Esophagus muscularis mucosa (tissue), 4 donors: ENCODE measurements around the gene CFL1. TPM values are rescaled to one million over a fixed set of nuclear protein-coding genes. Genes with fewer than 3 reads are reported as not detected.
A peak's percentile ranks its signal among the peaks of the same experiment; 100 is the strongest.

Experiments used
- DNase-seq: peaks from one replicate; pipeline ENCODE4 v3.0.0-alpha.2; 2017; ENCODE audit errors: extremely low spot score
- H3K27ac ChIP-seq, 4 donors: fragments of 200-600 bp; sonication (generic); replicated peaks in 1 of 4; 1 replicate in 3 of 4; 2 replicates in 1 of 4; pipeline ENCODE4 v1.5.1; 2016 to 2019; ENCODE audit warnings: mild to moderate bottlenecking in 1 of 4
- H3K27me3 ChIP-seq, 4 donors: fragments of 200-600 bp; sonication (generic); one replicate each; pipeline versions ENCODE4 v1.5.1 to v1.6.0; 2016 to 2019
- H3K36me3 ChIP-seq, 4 donors: fragments of 200-600 bp; sonication (generic); one replicate each; pipeline ENCODE4 v1.5.1; 2016 to 2019
- H3K4me1 ChIP-seq, 4 donors: fragments of 200-600 bp; sonication (generic); one replicate each; pipeline ENCODE4 v1.5.1; 2016 to 2019
- H3K4me3 ChIP-seq, 4 donors: fragments of 200-600 bp; sonication (generic); 1 replicate in 2 of 4; 2 replicates in 2 of 4; pipeline ENCODE4 v1.5.1; 2016 to 2019; ENCODE audit warnings: mild to moderate bottlenecking in 4 of 4, moderate library complexity in 1 of 4
- H3K9me3 ChIP-seq, 4 donors: fragments of 200-600 bp; sonication (generic); 1 replicate in 3 of 4; 2 replicates in 1 of 4; pipeline ENCODE4 v1.5.1; 2016 to 2019
- CTCF ChIP-seq, 3 experiments: fragments of 200-600 bp in 2 of 3; fragments of 450-650 bp in 1 of 3; sonication (generic) in 2 of 3; IDR thresholded peaks; one replicate each; pipeline ENCODE4 v1.5.1; 2017 to 2019; ENCODE audit warnings: antibody characterized with exemption in 3 of 3, mild to moderate bottlenecking in 2 of 3, moderate library complexity in 1 of 3
- EP300 ChIP-seq: sonication (generic); formaldehyde crosslinking; IDR thresholded peaks from one replicate; pipeline ENCODE4 v1.6.1; 2017; ENCODE audit warnings: antibody characterized with exemption
- POLR2A ChIP-seq: fragments of 450-650 bp; IDR thresholded peaks from one replicate; pipeline ENCODE4 v1.6.1; 2017; ENCODE audit warnings: antibody characterized with exemption, moderate library complexity, mild to moderate bottlenecking, low read depth
- POLR2AphosphoS5 ChIP-seq, 2 donors: sonication (generic); formaldehyde crosslinking; IDR thresholded peaks; one replicate each; pipeline ENCODE4 v1.6.1; 2017; ENCODE audit warnings: antibody characterized with exemption in 2 of 2
- WGBS: methylation state at CpG from one replicate; pipeline ENCODE4 v1.1.5; 2018; 5-methylcytosine and 5-hydroxymethylcytosine counted together
- intact Hi-C: fragments of 100-400 bp; cut with DNase I; formaldehyde crosslinking; loops from one replicate; pipeline ENCODE4 v1.15.1; 2023
- total RNA-seq, 4 donors: library from RNA; depleted of rRNA; stranded (reverse); fragments of >200 nt; gene quantifications; one replicate each; pipeline versions ENCODE4 v1.1.0 to v1.2.1, GENCODE V29; 2016

The CFL1 gene
- total RNA-seq, 4 donors from 2014 or later = 610 to 793 (median 738) TPM

- Histone ChIP-seq H3K27ac (peak overlapping the region in 3 of 4 donors; percentile 22 to 47 (median 27)), H3K27me3 (no peaks in the 10 kb centered on the region), H3K4me1 (peaks cover 23 to 82% (median 55%) of the 10 kb centered on the region in 4 donors), H3K4me3 (no peak overlapping the region), H3K36me3 (peaks cover 31 to 87% (median 77%) of the 10 kb centered on the region in 4 donors), H3K9me3 (no peaks in the 10 kb centered on the region)
- no peak for DNase-seq
- WGBS = 59% methylated on average over 24 of the region's 29 CpGs
- intact Hi-C loops = no loop called here
- TF ChIP-seq POLR2AphosphoS5 (IDR thresholded peaks at IDR 0.05) (peak in 1 of 2 donors; percentile 2), EP300 (no peak), POLR2A (no peak), CTCF (IDR thresholded peaks at IDR 0.05) (no peak)
Measured at GRCh38 chr11:65867284-65868071, 9.5 kb upstream of the CFL1 start.

DNA sequence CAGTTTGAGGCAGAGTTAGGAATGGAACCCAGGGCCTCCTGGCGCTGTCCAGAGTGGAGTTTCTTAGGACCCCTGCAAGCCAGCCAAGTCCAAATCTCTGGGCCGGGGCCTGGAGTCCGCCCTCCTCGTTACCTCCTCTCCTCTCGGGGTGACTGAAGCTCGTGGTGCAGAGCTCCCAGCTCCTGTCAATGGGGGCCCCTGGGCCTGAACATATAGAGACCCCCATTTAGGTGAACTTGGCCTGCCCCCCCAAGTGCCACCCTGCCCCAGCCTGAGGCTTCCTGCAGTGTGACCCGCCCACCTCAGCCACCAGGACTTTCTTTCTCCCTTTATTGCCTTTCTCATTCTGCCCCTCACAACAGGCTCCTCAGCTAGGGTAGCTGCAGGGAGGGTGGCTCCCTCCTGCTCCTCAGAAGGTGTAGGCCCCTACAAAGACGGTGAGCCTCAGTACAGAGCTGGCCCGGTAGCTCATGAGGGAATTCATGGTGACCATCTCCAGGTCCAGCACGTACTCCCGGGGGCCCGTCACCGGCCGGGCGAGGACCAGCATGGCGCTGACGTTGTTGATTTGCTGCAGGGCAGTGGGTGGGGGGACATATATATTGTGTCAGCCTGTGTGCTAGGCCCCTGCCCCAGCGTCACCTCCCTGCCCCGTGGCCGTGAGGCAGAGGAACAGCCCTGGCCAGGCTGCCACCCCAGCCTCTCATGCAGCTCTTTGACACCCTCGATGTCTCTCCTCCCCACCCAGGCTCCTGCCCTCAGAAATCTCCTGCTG lies 8.7 kb upstream of the CFL1 start:
- H3K27ac ChIP-seq = peak overlapping the region in 1 of 4 donors; percentile 47
- peaks cover 35 to 95% (median 85%) of the 10 kb centered on the region in 4 donors for H3K36me3 ChIP-seq
- H3K4me1 ChIP-seq = peaks cover 25 to 82% (median 56%) of the 10 kb centered on the region in 4 donors
- no peak for DNase-seq
- TF ChIP-seq POLR2A (no peak), POLR2AphosphoS5 (IDR thresholded peaks at IDR 0.05) (no peak), CTCF (IDR thresholded peaks at IDR 0.05) (no peak), EP300 (no peak)
- H3K27me3 ChIP-seq = no peaks in the 10 kb centered on the region
- 72% methylated on average over 21 of the region's 21 CpGs for WGBS
- H3K9me3 ChIP-seq = no peaks in the 10 kb centered on the region
- intact Hi-C loops = no loop called here
- no peak overlapping the region for H3K4me3 ChIP-seq

DNA sequence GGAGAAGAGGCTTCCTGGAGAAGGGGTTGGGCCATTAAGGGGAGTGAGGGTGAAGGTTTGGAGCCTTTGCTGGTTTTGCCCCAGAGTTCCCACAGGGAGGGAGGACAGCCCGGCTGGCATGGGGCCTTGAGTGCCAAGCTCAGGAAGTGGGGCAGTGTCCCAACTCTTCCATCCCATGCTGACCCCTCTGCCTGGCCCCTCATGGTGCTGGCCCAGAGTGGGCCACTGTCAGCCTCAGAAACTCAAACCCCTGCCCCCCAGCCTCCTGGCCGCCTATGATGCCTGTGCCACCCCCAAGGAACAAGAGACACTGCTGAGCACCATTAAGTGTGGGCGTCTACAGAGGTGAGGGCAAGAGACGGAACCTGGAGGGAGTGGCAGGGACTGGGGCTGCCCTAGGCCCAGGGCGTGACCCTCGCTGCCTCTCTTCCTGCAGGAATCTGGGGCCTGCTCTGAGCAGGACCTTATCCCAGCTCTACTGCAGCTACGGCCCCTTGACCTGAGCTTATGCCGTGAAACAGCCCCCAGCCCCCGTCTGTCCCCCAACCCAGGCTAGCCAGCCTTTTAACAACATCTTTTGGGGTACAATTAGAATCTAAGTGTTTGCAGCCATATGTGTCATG lies 7.7 kb upstream of the CFL1 start:
- 60% methylated on average over 4 of the region's 9 CpGs for WGBS
- peak overlapping the region in 1 of 4 donors; percentile 36 for H3K27ac ChIP-seq
- TF ChIP-seq POLR2AphosphoS5 (IDR thresholded peaks at IDR 0.05) (no peak), EP300 (no peak), POLR2A (no peak), CTCF (IDR thresholded peaks at IDR 0.05) (no peak)
- no peaks in the 10 kb centered on the region for H3K27me3 ChIP-seq
- no peak overlapping the region for H3K4me3 ChIP-seq
- H3K9me3 ChIP-seq = no peaks in the 10 kb centered on the region
- H3K4me1 ChIP-seq = peaks cover 23 to 81% (median 54%) of the 10 kb centered on the region in 4 donors
- peaks cover 35 to 92% (median 85%) of the 10 kb centered on the region in 4 donors for H3K36me3 ChIP-seq
- no peak for DNase-seq
- intact Hi-C loops = no loop called here

GRCh38 chr11:65864706-65865471 lies 6.9 kb upstream of the CFL1 start:
- TF ChIP-seq POLR2AphosphoS5 (IDR thresholded peaks at IDR 0.05) (no peak), EP300 (no peak), CTCF (IDR thresholded peaks at IDR 0.05) (no peak), POLR2A (no peak)
- peaks cover 35 to 84% (median 81%) of the 10 kb centered on the region in 4 donors for H3K36me3 ChIP-seq
- H3K4me1 ChIP-seq = peaks cover 19 to 76% (median 49%) of the 10 kb centered on the region in 4 donors
- no peaks in the 10 kb centered on the region for H3K9me3 ChIP-seq
- intact Hi-C loops = no loop called here
- no peak overlapping the region for H3K4me3 ChIP-seq
- 86% methylated on average over 13 of the region's 18 CpGs for WGBS
- peak overlapping the region in 1 of 4 donors; percentile 36 for H3K27ac ChIP-seq
- no peaks in the 10 kb centered on the region for H3K27me3 ChIP-seq
- DNase-seq = no peak
